Measurements from ENCODE around the gene CTNND1.

- TF ChIP-seq POLR2AphosphoS5 (IDR thresholded peaks at IDR 0.05; ENCODE audit: low read depth, low read length): no peak
- no peak for TF ChIP-seq FOXP2 (optimal IDR thresholded peaks at IDR 0.05; ENCODE audit: borderline replicate concordance, extremely low read depth, extremely low read length, insufficient read depth)
These were observed 37.4 kb downstream of the CTNND1 start for GRCh38 chr11:57798905-57799559.

All from PFSK-1 (cell line).